ENCODE results near the gene HSD17B11.
"Not testable (repeated sequence)": the region's sequence is repeated elsewhere in the genome, so short reads cannot be mapped to it uniquely, and the experiment has no call there.

Gene HSD17B11

DNA sequence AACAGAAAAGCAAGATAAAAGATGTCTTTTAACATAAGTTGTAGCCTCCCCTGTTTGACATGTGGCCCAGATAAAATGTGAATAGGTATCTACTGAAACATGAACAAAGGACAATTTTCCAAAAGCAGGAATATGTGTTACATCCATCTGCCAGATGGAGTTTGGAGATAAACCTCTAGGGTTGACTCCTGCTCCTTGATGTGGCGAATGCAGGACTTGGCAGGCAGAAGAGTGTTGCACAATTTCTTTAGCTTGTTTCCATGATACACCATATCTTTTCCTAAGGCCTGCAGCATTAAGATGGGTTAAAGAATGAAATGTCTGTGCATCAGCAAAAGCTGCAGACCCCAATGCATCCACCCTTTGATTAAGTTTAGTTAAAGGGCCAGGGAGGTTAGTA, 12.7 kb upstream of the HSD17B11 start:
- DNase-seq: not testable (repeated sequence)

DNA sequence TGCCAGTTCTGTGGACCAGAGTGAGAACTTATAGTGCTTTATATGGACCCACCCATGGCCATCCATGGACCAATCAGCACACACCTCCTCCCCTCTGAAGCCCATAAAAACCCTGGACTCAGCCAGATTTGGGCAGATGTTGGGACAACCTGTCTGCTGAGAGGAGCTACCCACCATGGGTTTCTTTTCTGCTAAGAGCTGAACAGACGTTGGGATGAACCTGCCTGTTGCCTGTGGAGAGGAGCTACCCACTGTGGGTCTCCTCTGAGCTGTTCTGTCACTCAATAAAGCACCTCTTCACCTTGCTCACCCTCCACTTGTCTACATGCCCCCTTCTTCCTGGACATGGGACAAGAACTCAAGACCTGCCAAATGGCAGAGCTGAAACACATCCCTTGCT, 9.0 kb upstream of the HSD17B11 start:
- no peak for DNase-seq

DNA sequence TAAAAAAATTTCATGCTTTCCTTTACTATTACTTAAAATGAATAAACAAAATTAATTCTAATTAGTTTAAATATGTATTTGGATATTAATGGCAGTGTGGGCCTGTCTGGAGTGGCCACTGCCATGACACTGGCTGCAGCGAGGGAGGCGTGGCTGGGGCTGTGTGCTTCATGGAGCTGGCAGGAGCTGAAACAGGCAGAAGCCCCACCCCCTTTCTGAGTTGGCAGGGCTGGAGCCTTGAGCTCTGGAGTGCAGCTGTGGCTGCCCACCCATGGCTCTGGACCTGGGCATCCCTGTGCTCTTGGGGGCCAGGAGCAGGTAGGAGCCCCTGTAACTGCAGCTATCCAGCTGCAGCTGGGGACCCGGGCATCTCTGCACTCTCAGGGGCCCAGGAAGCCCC, 8.2 kb upstream of the HSD17B11 start:
- DNase-seq: no peak

- DNase-seq: not testable (repeated sequence)
Measured at GRCh38 chr4:87395851-87396250, 4.9 kb upstream of the HSD17B11 start.

DNA sequence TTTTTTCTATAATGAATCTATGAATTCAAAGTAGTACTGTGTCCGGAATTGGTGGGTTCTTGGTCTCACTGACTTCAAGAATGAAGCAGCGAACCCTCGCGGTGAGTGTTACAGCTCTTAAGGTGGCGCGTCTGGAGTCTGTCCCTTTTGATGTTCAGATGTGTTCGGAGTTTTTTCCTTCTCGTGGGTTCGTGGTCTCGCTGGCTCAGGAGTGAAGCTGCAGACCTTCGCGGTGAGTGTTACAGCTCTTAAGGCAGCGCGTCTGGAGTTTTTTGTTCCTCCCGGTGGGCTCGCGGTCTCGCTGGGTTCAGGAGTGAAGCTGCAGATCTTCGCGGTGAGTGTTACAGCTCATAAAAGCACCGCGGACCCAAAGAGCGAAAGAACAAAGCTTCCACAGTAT, 4.1 kb upstream of the HSD17B11 start:
- not testable (repeated sequence) for DNase-seq

DNA sequence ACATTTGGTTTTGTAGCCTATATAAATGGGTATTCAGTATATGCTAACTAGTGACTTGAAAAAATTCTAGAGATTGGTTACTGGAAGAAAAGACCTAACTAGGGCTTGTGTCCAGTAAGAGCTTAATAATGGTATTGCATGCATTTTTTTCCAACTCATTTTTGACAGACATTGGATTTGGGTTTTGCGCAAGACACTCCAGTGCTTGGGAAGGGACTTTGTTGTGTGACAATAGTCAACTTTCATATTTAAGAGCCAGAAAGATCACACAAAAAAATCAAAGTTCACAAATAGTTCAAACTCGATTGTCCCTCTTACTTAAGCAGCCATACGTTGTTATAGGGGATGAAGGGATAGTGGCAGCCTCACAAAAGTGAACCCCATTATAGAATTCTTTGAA, 1.2 kb upstream of the HSD17B11 start:
- DNase-seq: no peak

GRCh38 chr4:87391576-87392054, 627 bp upstream of the HSD17B11 start:
- no peak for DNase-seq

GRCh38 chr4:87390551-87390890, 467 bp downstream of the HSD17B11 start:
- peak; percentile 38 for DNase-seq

GRCh38 chr4:87390055-87390454, 933 bp downstream of the HSD17B11 start:
- DNase-seq: not testable (repeated sequence)

- DNase-seq: no peak
Measured at GRCh38 chr4:87388901-87389300, 2.1 kb downstream of the HSD17B11 start.

- no peak for DNase-seq
Measured at GRCh38 chr4:87387237-87387636, 3.8 kb downstream of the HSD17B11 start.

GRCh38 chr4:87384466-87385132, 6.4 kb downstream of the HSD17B11 start:
- not testable (repeated sequence) for DNase-seq

DNA sequence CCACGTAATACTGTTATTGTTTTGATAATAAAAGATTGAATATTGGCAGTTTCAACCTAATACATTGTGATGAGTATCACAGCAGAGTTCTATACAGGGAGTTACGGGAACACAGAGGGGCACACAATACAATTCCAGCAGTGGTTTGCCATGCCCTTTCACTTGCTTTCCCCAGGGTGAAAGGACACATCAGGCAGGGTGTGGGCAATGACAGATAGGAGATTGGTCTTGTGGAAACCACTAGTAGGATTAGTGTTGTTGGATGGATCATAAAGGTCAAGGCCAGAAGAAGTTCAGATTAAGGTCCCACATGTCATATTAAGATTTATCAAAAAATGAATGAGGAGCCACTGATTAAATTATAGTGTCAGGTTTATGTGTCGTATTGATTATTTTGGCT, 8.1 kb downstream of the HSD17B11 start:
- no peak for DNase-seq

DNA sequence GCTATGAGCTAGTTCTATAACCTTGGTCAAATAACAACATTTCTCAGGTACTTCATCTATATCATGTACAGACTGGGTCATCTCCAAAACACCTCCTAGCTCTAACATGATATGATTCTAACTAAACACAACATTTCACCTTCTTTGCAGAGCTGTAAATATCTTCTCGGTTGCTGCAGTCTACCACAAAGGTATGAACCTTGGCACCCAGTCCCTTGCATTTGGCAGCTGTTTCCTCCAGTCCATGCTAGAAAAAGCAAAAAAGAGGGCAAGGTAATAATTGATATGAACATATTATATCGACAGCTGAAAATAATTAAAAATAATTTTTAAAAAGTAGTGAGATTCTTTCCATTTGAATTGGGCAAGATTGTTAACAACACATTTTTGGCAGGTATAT, 8.9 kb downstream of the HSD17B11 start:
- no peak for DNase-seq

GRCh38 chr4:87377816-87378215, 13.2 kb downstream of the HSD17B11 start:
- DNase-seq: no peak

DNA sequence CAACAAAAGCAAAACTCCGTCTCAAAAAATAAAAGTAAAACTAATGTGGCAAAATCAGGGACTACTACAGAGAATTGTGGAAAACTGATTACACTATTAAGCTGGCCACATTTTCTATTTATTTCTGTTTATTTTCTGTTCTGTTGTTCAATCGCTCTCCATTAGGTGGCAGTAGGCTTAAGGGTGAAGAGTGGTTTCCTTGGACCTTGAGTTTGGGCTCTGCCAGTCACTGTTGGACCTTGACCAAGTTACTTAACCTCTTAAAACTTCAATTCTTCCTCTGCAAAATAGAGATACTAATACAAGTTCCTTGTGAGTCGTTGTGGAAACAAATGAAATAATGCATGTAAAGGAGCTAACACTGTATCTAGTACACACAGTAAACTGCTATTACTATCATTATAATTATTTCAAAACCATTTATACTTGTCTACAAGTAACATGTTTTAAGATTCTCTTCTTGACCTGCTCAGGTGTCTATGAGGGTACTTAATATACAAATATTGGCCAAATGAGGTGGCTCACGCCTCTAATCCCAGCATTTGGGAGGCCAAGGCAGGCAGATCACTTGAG, 15.2 kb downstream of the HSD17B11 start:
- DNase-seq: no peak

GRCh38 chr4:87370068-87370467, 20.9 kb downstream of the HSD17B11 start:
- DNase-seq: no peak

GRCh38 chr4:87366521-87367162, 24.3 kb downstream of the HSD17B11 start:
- DNase-seq: no peak

DNA sequence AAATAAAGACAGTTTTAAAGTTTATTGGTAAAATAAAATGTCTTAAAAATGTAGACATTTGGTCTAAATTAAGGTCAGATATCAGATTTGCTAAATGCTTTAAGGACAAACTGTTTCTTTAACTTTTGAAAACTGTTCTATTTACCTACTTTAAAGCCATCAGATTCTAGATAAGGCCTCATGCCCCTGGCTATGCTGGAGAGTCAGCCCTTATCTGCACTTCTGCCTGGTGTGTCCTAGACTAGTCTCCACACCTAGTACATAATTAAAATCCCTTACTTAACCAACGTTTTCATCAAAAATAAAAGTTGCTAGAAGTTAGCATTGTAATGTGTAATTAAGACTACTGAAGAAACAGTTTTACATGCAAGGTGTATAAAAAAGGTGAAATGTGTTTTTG, 25.6 kb downstream of the HSD17B11 start:
- no peak for DNase-seq

- DNase-seq: no peak
Measured at GRCh38 chr4:87363552-87363951, 27.4 kb downstream of the HSD17B11 start.

DNA sequence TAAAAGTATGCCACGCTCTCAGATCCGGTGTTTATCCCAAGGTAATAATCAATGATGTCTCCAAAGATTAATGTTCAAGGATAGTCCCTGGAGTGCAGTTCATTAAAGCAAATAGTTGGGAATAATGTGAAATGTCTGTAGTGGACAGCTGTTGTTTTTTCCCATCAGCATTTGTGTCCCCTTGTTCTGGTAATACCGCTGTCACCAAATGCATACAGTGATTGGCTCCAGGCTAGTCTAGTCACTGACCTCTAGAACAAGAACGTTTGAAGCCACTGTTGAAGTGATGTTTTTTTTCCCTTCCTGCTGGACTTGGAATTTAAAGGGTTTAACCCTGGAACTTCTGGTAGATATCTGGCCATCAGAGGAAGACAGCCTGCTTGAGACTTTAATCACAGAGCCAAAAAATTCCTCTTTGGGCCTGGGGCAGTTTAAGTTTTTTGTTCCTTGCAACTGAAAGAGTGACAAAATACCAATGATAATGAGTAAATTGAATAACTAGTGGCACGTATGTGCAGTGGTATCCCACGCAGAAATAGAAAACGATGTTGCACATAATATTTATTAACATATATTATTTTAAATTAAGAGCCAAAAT, 30.6 kb downstream of the HSD17B11 start:
- DNase-seq: no peak

- DNase-seq: no peak
Measured at GRCh38 chr4:87359258-87359657, 31.7 kb downstream of the HSD17B11 start.

DNA sequence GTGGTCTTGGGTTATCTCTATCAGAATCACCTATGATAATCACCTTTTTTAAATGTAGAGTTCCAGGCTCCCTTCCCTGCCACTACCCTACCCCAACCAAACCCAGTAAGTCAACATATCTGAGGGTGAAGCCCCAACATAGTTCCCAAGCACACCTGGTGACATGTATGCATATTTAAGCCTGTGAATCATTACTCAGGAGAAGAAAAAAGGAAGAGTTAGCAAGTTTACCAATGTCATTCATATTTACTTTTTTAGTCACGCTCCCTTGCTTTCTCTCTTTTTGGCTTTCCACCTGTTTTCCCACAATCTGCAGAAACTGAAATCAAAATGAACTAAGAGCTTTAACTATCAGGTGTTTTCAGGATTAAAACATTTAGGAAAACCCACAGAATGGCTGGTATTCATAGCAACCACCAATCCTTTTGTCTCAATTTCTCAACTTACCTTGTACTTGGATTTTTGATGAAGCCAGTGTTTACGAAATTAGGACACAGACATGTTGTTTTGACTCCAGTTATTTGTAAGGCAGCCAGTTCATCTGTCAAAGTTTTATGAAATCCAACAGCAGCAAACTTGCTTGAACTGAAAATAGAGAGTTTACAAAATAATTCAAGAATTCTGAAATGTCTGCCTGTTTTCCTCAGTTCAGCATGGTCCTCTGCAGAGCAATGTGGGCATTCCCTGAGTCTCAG, 34.0 kb downstream of the HSD17B11 start:
- DNase-seq: no peak
